Lung (tissue), 12 donors: ENCODE results near the gene HAND1. TPM values are rescaled to one million over a fixed set of nuclear protein-coding genes. Genes with fewer than 3 reads are reported as not detected.
A peak's percentile ranks its signal among the peaks of the same experiment; 100 is the strongest.

Source experiments
- ATAC-seq: fragments of 200-7000 bp; cut with Tn5 transposase; one replicate; pipeline ENCODE4 v1.9.1; 2020; ENCODE audit warnings: moderate number of reproducible peaks; ENCODE audit not compliant: insufficient read depth, low FRiP score
- DNase-seq, 3 donors: peaks; one replicate each; pipeline ENCODE4 v3.0.0-alpha.2; 2013 to 2017
- H3K27ac ChIP-seq, 2 donors: one replicate each; pipeline ENCODE4 v1.5.1; 2013; ENCODE audit warnings: mild to moderate bottlenecking in 2 of 2, moderate library complexity in 2 of 2, control low read depth in 1 of 2, inconsistent platforms in 1 of 2, low read depth in 1 of 2, low read length in 1 of 2
- H3K27me3 ChIP-seq, 3 donors: one replicate each; pipeline ENCODE4 v1.5.1; 2013; ENCODE audit warnings: low read length in 2 of 3; ENCODE audit not compliant: control insufficient read depth in 3 of 3, insufficient read depth in 3 of 3
- H3K36me3 ChIP-seq, 4 donors: one replicate each; pipeline ENCODE4 v1.5.1; 2013; ENCODE audit warnings: low read length in 4 of 4, mild to moderate bottlenecking in 1 of 4, moderate library complexity in 1 of 4; ENCODE audit not compliant: control insufficient read depth in 4 of 4, insufficient read depth in 4 of 4
- H3K4me1 ChIP-seq, 5 donors: one replicate each; pipeline ENCODE4 v1.5.1; 2013; ENCODE audit warnings: low read length in 5 of 5, mild to moderate bottlenecking in 2 of 5, moderate library complexity in 1 of 5; ENCODE audit not compliant: control insufficient read depth in 5 of 5, insufficient read depth in 5 of 5
- H3K4me3 ChIP-seq: one replicate; pipeline ENCODE4 v1.5.1; 2013; ENCODE audit warnings: mild to moderate bottlenecking, control low read depth, moderate library complexity
- H3K9ac ChIP-seq, 2 donors: one replicate each; pipeline ENCODE4 v1.5.1; 2013; ENCODE audit warnings: low read length in 2 of 2, control low read depth in 1 of 2; ENCODE audit not compliant: insufficient read depth in 1 of 2
- H3K9me3 ChIP-seq, 4 donors: one replicate each; pipeline ENCODE4 v1.5.1; 2013; ENCODE audit warnings: low read length in 3 of 4, mild to moderate bottlenecking in 1 of 4, moderate library complexity in 1 of 4; ENCODE audit not compliant: control insufficient read depth in 4 of 4, insufficient read depth in 3 of 4
- WGBS, 2 donors: extraction: QIAGEN DNeasy Blood & Tissue Kit; methylation state at CpG; one replicate each; pipeline ENCODE4 v1.1.7; 2013; 5-methylcytosine and 5-hydroxymethylcytosine counted together
- polyA plus RNA-seq, 2 donors: library from polyadenylated mRNA; stranded (reverse); fragments of 200-250 nt; gene quantifications; one replicate each; pipeline ENCODE4 v1.2.1, GENCODE V29; 2013
- total RNA-seq, 2 donors: library from RNA; depleted of rRNA in 1 of 2; stranded (reverse); fragments of >200 nt in 1 of 2; gene quantifications; one replicate each; pipeline ENCODE4 v1.2.1, GENCODE V29; 2014 to 2021
- TF ChIP-seq, protein P1 (sequence below): IDR thresholded peaks from 2 replicates; pipeline ENCODE4 v1.5.1; 2012; ENCODE audit warnings: mild to moderate bottlenecking; ENCODE audit errors: control extremely low read depth, extremely low read depth
- donor health status: control.
- donor health status: control.
- donor health status: Bipolar disorder and iron deficiency.
- donor health status: healthy.
- donor health status: DM: yes; HTN: yes; CAD: no.

The HAND1 gene
- total and polyA plus RNA-seq, 4 donors = 0.02 to 0.21 (median 0.12) TPM; not detected in 1

GRCh38 chr5:154449786-154450185 is 28.2 kb downstream of the HAND1 start:
- no peak for ATAC-seq
- WGBS, 2 donors = 79 to 83% methylated on average over 2 of the region's 2 CpGs
- H3K4me1 ChIP-seq = peaks cover 3 to 15% (median 8%) of the 10 kb centered on the region in 5 donors
- H3K9me3 ChIP-seq = no peaks in the 10 kb centered on the region
- H3K4me3 ChIP-seq = no peak overlapping the region
- TF ChIP-seq, protein P1, sequence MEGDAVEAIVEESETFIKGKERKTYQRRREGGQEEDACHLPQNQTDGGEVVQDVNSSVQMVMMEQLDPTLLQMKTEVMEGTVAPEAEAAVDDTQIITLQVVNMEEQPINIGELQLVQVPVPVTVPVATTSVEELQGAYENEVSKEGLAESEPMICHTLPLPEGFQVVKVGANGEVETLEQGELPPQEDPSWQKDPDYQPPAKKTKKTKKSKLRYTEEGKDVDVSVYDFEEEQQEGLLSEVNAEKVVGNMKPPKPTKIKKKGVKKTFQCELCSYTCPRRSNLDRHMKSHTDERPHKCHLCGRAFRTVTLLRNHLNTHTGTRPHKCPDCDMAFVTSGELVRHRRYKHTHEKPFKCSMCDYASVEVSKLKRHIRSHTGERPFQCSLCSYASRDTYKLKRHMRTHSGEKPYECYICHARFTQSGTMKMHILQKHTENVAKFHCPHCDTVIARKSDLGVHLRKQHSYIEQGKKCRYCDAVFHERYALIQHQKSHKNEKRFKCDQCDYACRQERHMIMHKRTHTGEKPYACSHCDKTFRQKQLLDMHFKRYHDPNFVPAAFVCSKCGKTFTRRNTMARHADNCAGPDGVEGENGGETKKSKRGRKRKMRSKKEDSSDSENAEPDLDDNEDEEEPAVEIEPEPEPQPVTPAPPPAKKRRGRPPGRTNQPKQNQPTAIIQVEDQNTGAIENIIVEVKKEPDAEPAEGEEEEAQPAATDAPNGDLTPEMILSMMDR = no peak
- H3K27ac ChIP-seq = no peak overlapping the region
- no peak for DNase-seq
- no peaks in the 10 kb centered on the region for H3K27me3 ChIP-seq
- peaks cover 9 to 33% (median 22%) of the 10 kb centered on the region in 4 donors for H3K36me3 ChIP-seq
- H3K9ac ChIP-seq = no peak overlapping the region

DNA sequence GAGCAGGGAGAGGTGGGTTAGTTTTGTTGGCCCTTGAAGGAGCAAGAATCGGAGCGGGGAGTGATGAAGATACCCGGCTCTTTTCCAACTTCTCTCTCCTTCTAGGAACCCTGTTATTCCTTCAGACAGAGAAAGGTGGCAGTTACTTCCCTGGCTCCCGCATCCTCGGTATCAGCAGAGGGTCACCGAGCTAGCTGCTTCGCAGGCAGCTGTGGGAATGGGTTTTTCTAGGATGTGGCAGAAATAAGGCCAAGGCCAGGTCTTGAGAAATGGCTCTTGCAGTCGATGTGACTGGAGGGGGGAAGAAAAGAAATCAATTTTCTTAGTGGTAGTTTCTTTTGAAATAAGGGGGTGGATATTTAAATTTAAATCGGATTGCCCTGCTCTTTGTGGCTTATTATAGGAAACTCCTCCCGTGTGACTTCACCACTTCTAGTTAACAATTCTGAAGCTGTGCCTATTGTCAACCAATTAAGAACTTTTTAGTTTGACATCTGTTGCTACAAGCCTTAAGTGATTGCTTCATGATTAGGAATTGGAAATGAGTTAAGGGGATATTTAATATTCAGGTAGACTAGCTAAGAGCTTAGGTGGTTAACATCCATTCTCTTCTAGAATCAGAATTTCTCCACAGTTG is 30.8 kb downstream of the HAND1 start:
- H3K27ac ChIP-seq = peak overlapping the region in 1 of 2 donors; percentile 34
- DNase-seq = no peak
- no peak for ATAC-seq
- WGBS, 2 donors = 10 to 11% methylated on average over 10 of the region's 10 CpGs
- peaks cover 3 to 22% (median 8%) of the 10 kb centered on the region in 5 donors for H3K4me1 ChIP-seq
- H3K9ac ChIP-seq = peak overlapping the region in 1 of 2 donors; percentile 74
- no peaks in the 10 kb centered on the region for H3K27me3 ChIP-seq
- H3K36me3 ChIP-seq = peaks cover 6 to 19% (median 8%) of the 10 kb centered on the region in 4 donors
- H3K9me3 ChIP-seq = no peaks in the 10 kb centered on the region
- TF ChIP-seq, protein P1 = no peak
- peak overlapping the region; percentile 79 for H3K4me3 ChIP-seq

DNA sequence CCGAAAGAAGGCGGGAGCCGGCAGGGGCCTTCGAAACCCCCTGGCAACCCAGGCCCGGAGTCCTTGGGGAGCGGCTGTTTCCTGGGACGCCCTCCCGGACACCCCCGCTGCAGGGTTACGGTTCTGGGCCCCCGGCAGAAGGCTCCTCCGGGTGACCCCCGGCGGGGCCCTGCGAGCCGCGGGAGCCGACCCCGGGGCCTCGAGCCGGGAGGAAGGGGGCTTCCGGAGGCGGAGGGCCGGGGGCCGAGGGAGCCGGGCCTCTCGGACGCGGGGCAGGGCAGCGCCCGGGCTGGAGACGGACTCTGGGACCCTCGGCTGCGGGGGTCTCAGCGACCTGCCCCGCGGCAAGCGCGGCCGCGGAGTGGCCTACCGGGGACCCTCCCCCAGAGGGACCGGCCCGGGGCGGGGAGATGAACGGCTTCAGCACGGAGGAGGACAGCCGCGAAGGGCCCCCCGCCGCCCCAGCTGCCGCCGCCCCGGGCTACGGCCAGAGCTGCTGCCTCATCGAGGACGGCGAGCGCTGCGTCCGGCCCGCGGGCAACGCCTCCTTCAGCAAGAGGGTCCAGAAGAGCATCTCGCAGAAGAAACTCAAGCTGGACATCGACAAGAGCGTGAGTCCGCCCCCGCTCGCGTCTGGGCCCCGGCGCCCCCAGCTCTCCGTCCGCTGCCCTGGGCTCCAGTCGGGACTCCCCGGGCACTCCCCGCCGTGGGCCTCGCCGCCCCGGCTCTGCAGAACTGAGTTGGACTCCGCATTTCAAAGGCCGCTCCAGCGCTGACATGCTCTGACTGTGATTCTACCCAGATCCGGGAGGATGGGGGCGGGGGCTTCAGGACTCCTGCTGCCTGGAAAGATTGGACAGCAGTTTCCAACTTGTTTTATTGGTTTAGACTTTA is 31.6 kb downstream of the HAND1 start:
- peaks cover 3 to 22% (median 8%) of the 10 kb centered on the region in 4 donors for H3K36me3 ChIP-seq
- WGBS, 2 donors = 1% methylated on average over 77 to 87 of the region's 87 CpGs
- peak overlapping the region; percentile 79 for H3K4me3 ChIP-seq
- peaks cover 3 to 22% (median 8%) of the 10 kb centered on the region in 5 donors for H3K4me1 ChIP-seq
- H3K27ac ChIP-seq = peak overlapping the region; percentile 78 to 95
- DNase-seq (peak; percentile 74 to 81 (median 75)), ATAC-seq (no peak)
- H3K9me3 ChIP-seq = no peaks in the 10 kb centered on the region
- H3K27me3 ChIP-seq = no peaks in the 10 kb centered on the region
- TF ChIP-seq, protein P1 = no peak
- peak overlapping the region in 1 of 2 donors; percentile 74 for H3K9ac ChIP-seq
